ENCODE measurements around the gene IFNL2.
A peak's percentile ranks its signal among the peaks of the same experiment; 100 is the strongest.

Gene IFNL2

DNA sequence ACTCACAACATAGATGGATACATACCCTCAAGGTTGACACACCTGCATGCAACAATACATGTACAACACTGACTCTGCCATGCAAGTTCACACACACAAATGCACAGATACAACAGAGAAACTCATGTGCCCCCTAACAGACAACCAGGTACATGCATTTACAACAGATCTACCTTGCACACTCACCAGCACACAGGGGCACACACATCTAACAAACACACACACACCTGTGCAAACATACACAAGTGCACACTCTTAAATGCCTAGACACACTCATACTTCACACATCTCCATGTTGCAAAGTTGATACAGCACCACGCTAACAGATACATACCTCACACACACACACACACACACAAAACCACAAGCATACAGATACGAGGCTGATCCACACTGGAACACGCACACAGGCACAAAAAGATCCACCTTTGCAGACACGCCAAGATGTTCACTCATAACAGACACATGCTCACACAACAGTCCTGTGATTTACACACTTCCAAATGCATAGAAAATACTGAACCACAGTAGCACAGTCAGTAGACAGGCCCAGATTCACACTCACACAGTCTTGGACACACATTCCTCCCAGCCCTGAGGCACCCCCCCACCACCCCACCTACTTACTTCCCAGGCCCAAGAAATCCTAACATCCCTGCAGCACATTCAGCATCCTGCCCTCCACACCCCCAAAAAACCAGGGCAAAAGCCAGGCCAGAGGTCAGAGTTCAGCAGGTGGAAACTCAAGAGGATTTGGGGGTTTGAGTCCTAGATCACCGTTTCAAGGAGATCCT is 51.1 kb downstream of the IFNL2 start:
- Mint-ChIP-seq H3K9me3 (no peaks in the 10 kb centered on the region), H3K4me1 (ENCODE audit: low read depth in 2 of 2) (peaks cover 29 to 39% of the 10 kb centered on the region in 2 donors), H3K36me3 (ENCODE audit: insufficient read depth) (peaks cover 9% of the 10 kb centered on the region), H3K4me3 (peak overlapping the region; percentile 73 to 77), H3K27me3 (no peaks in the 10 kb centered on the region), H3K27ac (peak overlapping the region; percentile 10 to 47)
- DNase-seq, result no peak
- no peak for ATAC-seq (replicated peaks)
